Stimulated activated CD8-positive, alpha-beta memory T cell treated with anti-CD3 and anti-CD28 coated beads, Interleukin-4, amount 100 ng/mL, for 48 hours (primary cell): ENCODE results near the gene XIRP2.
"Not testable (repeated sequence)": the region's sequence is repeated elsewhere in the genome, so short reads cannot be mapped to it uniquely, and the experiment has no call there.

Source experiments
- DNase-seq: peaks from one replicate; pipeline ENCODE4 v3.0.0-alpha.2; 2020

The XIRP2 gene

GRCh38 chr2:167052825-167053224 lies 164.5 kb downstream of the XIRP2 start:
- no peak for DNase-seq

GRCh38 chr2:167054881-167055280 lies 166.6 kb downstream of the XIRP2 start:
- DNase-seq, result no peak

- DNase-seq, result no peak
Measured at GRCh38 chr2:167057446-167057845, 169.2 kb downstream of the XIRP2 start.

GRCh38 chr2:167059173-167059572 lies 170.9 kb downstream of the XIRP2 start:
- DNase-seq, result no peak

- DNase-seq, result no peak
Measured at GRCh38 chr2:167069855-167070254, 181.6 kb downstream of the XIRP2 start.

- not testable (repeated sequence) for DNase-seq
Measured at GRCh38 chr2:167075708-167076107, 187.4 kb downstream of the XIRP2 start.

GRCh38 chr2:167098931-167099330 lies 210.7 kb downstream of the XIRP2 start:
- not testable (repeated sequence) for DNase-seq

GRCh38 chr2:167100506-167100905 lies 212.2 kb downstream of the XIRP2 start:
- no peak for DNase-seq

- DNase-seq, result no peak
Measured at GRCh38 chr2:167103028-167103756, 214.9 kb downstream of the XIRP2 start.

GRCh38 chr2:167103757-167104133 lies 215.5 kb downstream of the XIRP2 start:
- DNase-seq, result no peak

- no peak for DNase-seq
Measured at GRCh38 chr2:167104691-167105090, 216.4 kb downstream of the XIRP2 start.

GRCh38 chr2:167109682-167110081 lies 221.4 kb downstream of the XIRP2 start:
- DNase-seq, result not testable (repeated sequence)

GRCh38 chr2:167110345-167110744 lies 222.1 kb downstream of the XIRP2 start:
- DNase-seq, result no peak

GRCh38 chr2:167114018-167114417 lies 225.7 kb downstream of the XIRP2 start:
- no peak for DNase-seq

GRCh38 chr2:167115541-167115940 lies 227.3 kb downstream of the XIRP2 start:
- DNase-seq, result no peak

GRCh38 chr2:167122389-167122788 lies 234.1 kb downstream of the XIRP2 start:
- DNase-seq, result no peak

GRCh38 chr2:167126165-167126564 lies 237.9 kb downstream of the XIRP2 start:
- DNase-seq, result no peak

- DNase-seq, result no peak
Measured at GRCh38 chr2:167127135-167127534, 238.9 kb downstream of the XIRP2 start.

- no peak for DNase-seq
Measured at GRCh38 chr2:167128130-167128529, 239.8 kb downstream of the XIRP2 start.

- no peak for DNase-seq
Measured at GRCh38 chr2:167132066-167132465, 243.8 kb downstream of the XIRP2 start.

- DNase-seq, result no peak
Measured at GRCh38 chr2:167132906-167133555, 244.8 kb downstream of the XIRP2 start.

GRCh38 chr2:167133614-167134013 lies 245.3 kb downstream of the XIRP2 start:
- no peak for DNase-seq

GRCh38 chr2:167134381-167135072 lies 246.2 kb downstream of the XIRP2 start:
- DNase-seq, result no peak

GRCh38 chr2:167135706-167136105 lies 247.4 kb downstream of the XIRP2 start:
- no peak for DNase-seq
